NCI-H146 (cell line): ENCODE measurements around the gene LRRC58.
A peak's percentile ranks its signal among the peaks of the same experiment; 100 is the strongest.

Experiments used
- DNase-seq: peaks from one replicate; lab custom pipeline; 2025; lab: John Stamatoyannopoulos, UW

The LRRC58 gene

GRCh38 chr3:120276767-120277166 is 72.4 kb downstream of the LRRC58 start:
- no peak for DNase-seq

DNA sequence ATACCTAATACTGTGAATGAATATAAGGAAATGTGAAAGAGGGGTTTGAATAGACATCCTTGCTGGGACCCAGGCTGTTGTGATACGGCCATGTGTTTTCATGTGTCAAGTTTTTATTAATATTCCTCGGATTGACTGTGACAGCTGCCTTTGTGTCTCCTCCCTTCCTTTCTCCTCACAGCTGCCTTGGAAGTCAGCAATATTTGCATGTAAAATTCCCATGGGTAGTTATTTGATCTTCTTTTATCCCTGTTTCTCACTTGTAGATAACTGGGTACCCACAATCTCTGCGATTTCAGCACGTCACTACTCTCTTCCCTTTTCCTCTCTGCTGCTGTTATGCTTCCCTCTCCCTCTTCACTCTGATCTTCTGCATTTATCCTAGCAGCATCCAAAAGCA is 73.5 kb downstream of the LRRC58 start:
- DNase-seq: no peak

- peak; percentile 49 for DNase-seq
Observed at GRCh38 chr3:120274739-120275167, 74.4 kb downstream of the LRRC58 start.
